Measurements from ENCODE around the gene DNAI4. TPM values are rescaled to one million over a fixed set of nuclear protein-coding genes. Genes with fewer than 3 reads are reported as not detected.

DNAI4 gene
- total and polyA plus RNA-seq, 2 donors (not counting 1 experiment from before 2014, with no cell fraction given) = 0.30 to 2.7 TPM

DNA sequence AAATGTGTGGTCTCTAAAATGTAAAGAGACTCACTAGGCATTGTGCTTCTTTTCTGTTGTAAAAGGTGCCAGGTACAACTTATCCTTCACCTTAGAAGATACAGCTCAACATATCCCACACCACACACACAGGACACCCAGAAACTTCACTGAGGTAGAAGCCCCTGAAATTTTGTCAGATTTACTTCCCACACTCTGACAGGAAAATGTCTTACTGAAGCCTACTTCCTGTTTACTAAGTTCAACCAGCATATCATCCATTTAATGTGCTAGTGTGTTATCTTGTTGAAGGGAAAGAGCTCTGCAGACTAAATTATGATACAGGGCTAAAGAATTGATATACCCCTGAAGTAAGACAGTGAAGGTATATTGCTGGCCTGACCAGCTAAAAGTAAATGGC lies 83.7 kb downstream of the DNAI4 start:
- no peaks in the 10 kb centered on the region for H4K20me1 ChIP-seq (ENCODE audit: control insufficient read depth, insufficient read depth, low read length, poor library complexity, severe bottlenecking)
- ChIA-PET POLR2A (no interaction called here), CTCF (interaction anchor here (0.7 kb wide), 1 partner anchor 44 kb away, joined by 3 read pairs; no protein-coding TSS in a partner anchor)
- H3K4me1 Mint-ChIP-seq = peaks cover 18% of the 10 kb centered on the region
- H3K4me2 ChIP-seq (replicated peaks; ENCODE audit: low read depth, low read length, poor library complexity, severe bottlenecking) = peak overlapping the region; percentile 56
- peak overlapping the region; percentile 76 for H2AFZ ChIP-seq (ENCODE audit: insufficient read depth, low read depth, low read length, poor library complexity, severe bottlenecking)
- H3K27ac ChIP-seq (ENCODE audit: low read length in 2 of 2) = peak overlapping the region; percentile 16 to 63
- H3K27ac Mint-ChIP-seq = peak overlapping the region; percentile 89
- TF ChIP-seq EZH2 (IDR thresholded peaks at IDR 0.05; ENCODE audit: borderline replicate concordance, insufficient read depth, low read depth, low read length, poor library complexity, severe bottlenecking) = no peak
- TF ChIP-seq, protein P1, sequence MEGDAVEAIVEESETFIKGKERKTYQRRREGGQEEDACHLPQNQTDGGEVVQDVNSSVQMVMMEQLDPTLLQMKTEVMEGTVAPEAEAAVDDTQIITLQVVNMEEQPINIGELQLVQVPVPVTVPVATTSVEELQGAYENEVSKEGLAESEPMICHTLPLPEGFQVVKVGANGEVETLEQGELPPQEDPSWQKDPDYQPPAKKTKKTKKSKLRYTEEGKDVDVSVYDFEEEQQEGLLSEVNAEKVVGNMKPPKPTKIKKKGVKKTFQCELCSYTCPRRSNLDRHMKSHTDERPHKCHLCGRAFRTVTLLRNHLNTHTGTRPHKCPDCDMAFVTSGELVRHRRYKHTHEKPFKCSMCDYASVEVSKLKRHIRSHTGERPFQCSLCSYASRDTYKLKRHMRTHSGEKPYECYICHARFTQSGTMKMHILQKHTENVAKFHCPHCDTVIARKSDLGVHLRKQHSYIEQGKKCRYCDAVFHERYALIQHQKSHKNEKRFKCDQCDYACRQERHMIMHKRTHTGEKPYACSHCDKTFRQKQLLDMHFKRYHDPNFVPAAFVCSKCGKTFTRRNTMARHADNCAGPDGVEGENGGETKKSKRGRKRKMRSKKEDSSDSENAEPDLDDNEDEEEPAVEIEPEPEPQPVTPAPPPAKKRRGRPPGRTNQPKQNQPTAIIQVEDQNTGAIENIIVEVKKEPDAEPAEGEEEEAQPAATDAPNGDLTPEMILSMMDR (IDR thresholded peaks at IDR 0.05) = no peak
- ATAC-seq (ENCODE audit: low read depth) (no peak), DNase-seq (peak; percentile 15)
- H3K79me2 ChIP-seq (ENCODE audit: control insufficient read depth, insufficient read depth, low read length) = no peaks in the 10 kb centered on the region
- no peaks in the 10 kb centered on the region for H3K36me3 ChIP-seq (replicated peaks in 1 of 2; ENCODE audit: control extremely low read depth in 1 of 2, control insufficient read depth in 1 of 2, extremely low read depth in 1 of 2, insufficient read depth in 2 of 2, low read length in 1 of 2)
- peak overlapping the region; percentile 76 for H3K4me3 Mint-ChIP-seq
- peaks cover 2% of the 10 kb centered on the region for H3K9me3 Mint-ChIP-seq (ENCODE audit: insufficient read depth)
- H3K9ac ChIP-seq (ENCODE audit: low read length) = peak overlapping the region; percentile 40
- H3K27me3 Mint-ChIP-seq = no peaks in the 10 kb centered on the region
- H3K4me1 ChIP-seq (ENCODE audit: control insufficient read depth in 2 of 2, insufficient read depth in 2 of 2, low read length in 2 of 2) = peaks cover 15 to 19% of the 10 kb centered on the region in 2 donors
- peaks cover 0 to 2% (median 0%) of the 10 kb centered on the region in 3 donors for H3K9me3 ChIP-seq (ENCODE audit: control extremely low read depth in 1 of 3, control insufficient read depth in 2 of 3, insufficient read depth in 1 of 3, low read length in 2 of 3)
- no peaks in the 10 kb centered on the region for H3K27me3 ChIP-seq (replicated peaks in 1 of 4; ENCODE audit: control extremely low read depth in 1 of 4, control insufficient read depth in 3 of 4, insufficient read depth in 4 of 4, low read length in 3 of 4)
- H3K4me3 ChIP-seq (ENCODE audit: control extremely low read depth in 1 of 5, extremely low read depth in 1 of 5, insufficient read depth in 1 of 5, low read depth in 2 of 5, low read length in 4 of 5) = no peak overlapping the region
- intact Hi-C loops (cut with micrococcal nuclease) = no loop called here

- no peaks in the 10 kb centered on the region for H3K27me3 ChIP-seq (replicated peaks in 1 of 4; ENCODE audit: control extremely low read depth in 1 of 4, control insufficient read depth in 3 of 4, insufficient read depth in 4 of 4, low read length in 3 of 4)
- Mint-ChIP-seq H3K4me3 (no peak overlapping the region), H3K27ac (no peak overlapping the region), H3K9me3 (ENCODE audit: insufficient read depth) (no peaks in the 10 kb centered on the region), H3K4me1 (no peaks in the 10 kb centered on the region), H3K27me3 (no peaks in the 10 kb centered on the region)
- TF ChIP-seq EZH2 (IDR thresholded peaks at IDR 0.05; ENCODE audit: borderline replicate concordance, insufficient read depth, low read depth, low read length, poor library complexity, severe bottlenecking) = no peak
- TF ChIP-seq, protein P1 (IDR thresholded peaks at IDR 0.05) = no peak
- no peaks in the 10 kb centered on the region for H3K79me2 ChIP-seq (ENCODE audit: control insufficient read depth, insufficient read depth, low read length)
- no peaks in the 10 kb centered on the region for H3K9me3 ChIP-seq (ENCODE audit: control extremely low read depth in 1 of 3, control insufficient read depth in 2 of 3, insufficient read depth in 1 of 3, low read length in 2 of 3)
- intact Hi-C loops (cut with micrococcal nuclease) = no loop called here
- ATAC-seq (ENCODE audit: low read depth) = no peak
- CTCF ChIA-PET = no interaction called here
- no peak overlapping the region for H3K4me2 ChIP-seq (replicated peaks; ENCODE audit: low read depth, low read length, poor library complexity, severe bottlenecking)
- no peak for DNase-seq
- no peak overlapping the region for H3K4me3 ChIP-seq (ENCODE audit: control extremely low read depth in 1 of 5, extremely low read depth in 1 of 5, insufficient read depth in 1 of 5, low read depth in 2 of 5, low read length in 4 of 5)
- H3K27ac ChIP-seq (ENCODE audit: low read length in 2 of 2) = no peak overlapping the region
- H4K20me1 ChIP-seq (ENCODE audit: control insufficient read depth, insufficient read depth, low read length, poor library complexity, severe bottlenecking) = no peaks in the 10 kb centered on the region
- no peak overlapping the region for H3K9ac ChIP-seq (ENCODE audit: low read length)
- H3K36me3 ChIP-seq (replicated peaks in 1 of 2; ENCODE audit: control extremely low read depth in 1 of 2, control insufficient read depth in 1 of 2, extremely low read depth in 1 of 2, insufficient read depth in 2 of 2, low read length in 1 of 2) = no peaks in the 10 kb centered on the region
- POLR2A ChIA-PET = no interaction called here
- H3K4me1 ChIP-seq (ENCODE audit: control insufficient read depth in 2 of 2, insufficient read depth in 2 of 2, low read length in 2 of 2) = peaks cover 0 to 2% of the 10 kb centered on the region in 2 donors
- H2AFZ ChIP-seq (ENCODE audit: insufficient read depth, low read depth, low read length, poor library complexity, severe bottlenecking) = no peak overlapping the region
Observed at GRCh38 chr1:66834926-66835325, 89.7 kb downstream of the DNAI4 start.

All from B cell (primary cell).